Activated naive CD4-positive, alpha-beta T cell treated with anti-CD3 and anti-CD28 coated beads, Interleukin-2, amount 50 U/mL, for 24 hours (primary cell): ENCODE measurements around the gene NCKAP5.

Source experiments
- H3K27ac Mint-ChIP-seq: one replicate; pipeline ENCODE4 v1.8.0; 2021; ENCODE audit warnings: mild to moderate bottlenecking, mixed read lengths
- H3K27me3 Mint-ChIP-seq: one replicate; pipeline ENCODE4 v1.8.0; 2021; ENCODE audit warnings: mixed read lengths
- H3K36me3 Mint-ChIP-seq: one replicate; pipeline ENCODE4 v1.8.0; 2021; ENCODE audit warnings: mixed read lengths
- H3K4me1 Mint-ChIP-seq: one replicate; pipeline ENCODE4 v1.8.0; 2021; ENCODE audit warnings: mixed read lengths
- H3K4me3 Mint-ChIP-seq: one replicate; pipeline ENCODE4 v1.8.0; 2021; ENCODE audit warnings: mild to moderate bottlenecking, mixed read lengths
- H3K9me3 Mint-ChIP-seq: one replicate; pipeline ENCODE4 v1.8.0; 2021; ENCODE audit warnings: mixed read lengths

Gene NCKAP5

DNA sequence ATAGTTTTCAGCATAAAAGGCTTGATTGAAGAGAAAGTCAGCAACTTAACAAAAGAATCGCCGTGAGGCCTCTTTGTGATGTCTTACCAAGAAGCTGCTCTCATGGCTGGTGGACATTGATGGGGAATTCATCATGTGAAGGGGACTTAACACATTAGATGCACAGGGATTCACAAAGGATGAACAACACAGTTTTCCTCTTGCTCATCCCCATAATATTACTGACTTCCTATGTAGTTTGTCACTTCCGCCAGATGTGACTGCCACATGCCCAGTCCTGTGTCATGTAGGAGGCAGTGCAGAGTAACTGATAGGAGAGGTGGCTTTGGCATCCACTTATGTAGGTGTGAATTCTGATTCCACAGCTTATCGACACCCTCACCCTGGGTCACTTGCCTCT lies 665.6 kb downstream of the NCKAP5 start:
- H3K36me3 Mint-ChIP-seq, result no peaks in the 10 kb centered on the region
- H3K9me3 Mint-ChIP-seq, result peaks cover 21% of the 10 kb centered on the region
- no peaks in the 10 kb centered on the region for H3K4me1 Mint-ChIP-seq
- H3K27ac Mint-ChIP-seq, result no peak overlapping the region
- H3K4me3 Mint-ChIP-seq, result no peak overlapping the region
- H3K27me3 Mint-ChIP-seq, result no peaks in the 10 kb centered on the region

DNA sequence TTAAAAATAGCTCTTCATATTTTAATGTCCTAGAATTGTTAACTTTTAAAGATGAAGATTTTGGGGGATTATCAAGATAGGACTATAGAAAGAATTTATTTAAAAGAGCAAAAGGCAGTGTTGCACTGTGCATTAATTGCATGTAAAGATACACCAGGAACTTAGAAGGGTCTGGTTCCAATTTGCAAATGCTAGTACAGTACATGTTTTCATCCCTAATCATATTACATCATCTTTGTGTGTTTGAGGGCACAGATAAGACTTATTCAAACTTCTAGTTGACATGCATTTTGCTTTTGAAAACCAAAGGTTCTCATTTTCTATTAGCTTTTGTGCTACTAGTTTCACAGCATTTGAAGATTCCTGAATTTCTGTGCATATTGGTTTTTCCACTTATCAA lies 666.6 kb downstream of the NCKAP5 start:
- Mint-ChIP-seq H3K27ac (no peak overlapping the region), H3K9me3 (peaks cover 21% of the 10 kb centered on the region), H3K4me3 (no peak overlapping the region), H3K4me1 (no peaks in the 10 kb centered on the region), H3K36me3 (no peaks in the 10 kb centered on the region), H3K27me3 (no peaks in the 10 kb centered on the region)

DNA sequence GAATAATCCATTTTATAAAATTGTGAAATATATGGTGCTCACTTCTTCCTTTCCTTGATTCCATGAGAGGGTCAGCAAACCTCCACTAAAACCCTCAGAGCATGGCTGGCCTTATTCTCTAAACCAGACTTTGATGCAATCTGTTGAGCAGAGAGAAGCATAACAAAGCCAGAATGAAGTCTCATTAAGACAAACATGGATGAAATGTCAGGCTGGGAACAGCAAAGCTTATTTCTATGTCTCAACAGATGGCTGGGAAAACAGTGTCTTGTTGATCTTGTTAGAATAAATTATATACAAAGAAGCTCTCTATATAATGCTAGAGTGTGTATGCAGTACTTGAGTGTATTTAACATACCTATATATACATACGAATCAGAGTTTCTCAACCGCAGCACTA lies 671.2 kb downstream of the NCKAP5 start:
- Mint-ChIP-seq H3K4me1 (no peaks in the 10 kb centered on the region), H3K36me3 (no peaks in the 10 kb centered on the region), H3K27ac (no peak overlapping the region), H3K4me3 (no peak overlapping the region), H3K9me3 (peaks cover 9% of the 10 kb centered on the region), H3K27me3 (no peaks in the 10 kb centered on the region)

- Mint-ChIP-seq H3K4me3 (no peak overlapping the region), H3K4me1 (no peaks in the 10 kb centered on the region)
These were observed 672.2 kb downstream of the NCKAP5 start for GRCh38 chr2:132896073-132896472.

GRCh38 chr2:132891498-132891897 lies 676.8 kb downstream of the NCKAP5 start:
- H3K27me3 Mint-ChIP-seq, result no peaks in the 10 kb centered on the region
- H3K4me3 Mint-ChIP-seq, result no peak overlapping the region
- peaks cover 3% of the 10 kb centered on the region for H3K9me3 Mint-ChIP-seq

More at GRCh38 chr2:132896073-132896472, 672.2 kb downstream of the NCKAP5 start:
- Mint-ChIP-seq H3K9me3 (peaks cover 9% of the 10 kb centered on the region), H3K27me3 (no peaks in the 10 kb centered on the region), H3K27ac (no peak overlapping the region), H3K36me3 (no peaks in the 10 kb centered on the region)

GRCh38 chr2:132886574-132886973 lies 681.7 kb downstream of the NCKAP5 start:
- Mint-ChIP-seq H3K36me3 (no peaks in the 10 kb centered on the region), H3K27me3 (no peaks in the 10 kb centered on the region), H3K9me3 (peaks cover under 1% of the 10 kb centered on the region), H3K4me1 (no peaks in the 10 kb centered on the region), H3K27ac (no peak overlapping the region), H3K4me3 (no peak overlapping the region)

More at GRCh38 chr2:132891498-132891897, 676.8 kb downstream of the NCKAP5 start:
- no peaks in the 10 kb centered on the region for H3K4me1 Mint-ChIP-seq
- H3K36me3 Mint-ChIP-seq, result no peaks in the 10 kb centered on the region
- H3K27ac Mint-ChIP-seq, result no peak overlapping the region

GRCh38 chr2:132884705-132885104 lies 683.6 kb downstream of the NCKAP5 start:
- H3K4me1 Mint-ChIP-seq, result no peaks in the 10 kb centered on the region
- H3K27me3 Mint-ChIP-seq, result no peaks in the 10 kb centered on the region
- H3K9me3 Mint-ChIP-seq, result peaks cover 4% of the 10 kb centered on the region
- no peaks in the 10 kb centered on the region for H3K36me3 Mint-ChIP-seq
- no peak overlapping the region for H3K4me3 Mint-ChIP-seq
- no peak overlapping the region for H3K27ac Mint-ChIP-seq

DNA sequence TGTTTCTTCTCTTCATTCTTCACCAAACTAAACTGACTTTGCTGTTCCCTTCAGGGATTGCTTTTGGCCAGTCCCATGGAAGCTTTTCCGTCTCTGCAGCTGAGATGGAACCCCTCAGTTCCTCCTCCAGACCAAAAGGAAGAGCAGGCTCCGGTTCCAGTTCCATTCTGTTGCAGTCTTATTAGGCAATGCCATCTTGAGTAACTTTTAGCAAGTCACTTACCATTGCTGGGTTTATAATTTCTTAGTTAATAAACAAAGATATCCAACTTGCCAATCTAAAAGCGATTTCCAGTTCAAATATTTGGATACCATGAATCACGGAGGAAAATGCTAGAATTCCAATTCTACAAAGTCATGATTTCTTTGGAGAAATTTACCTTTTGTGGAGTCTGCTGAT lies 684.0 kb downstream of the NCKAP5 start:
- H3K36me3 Mint-ChIP-seq, result no peaks in the 10 kb centered on the region
- H3K4me1 Mint-ChIP-seq, result no peaks in the 10 kb centered on the region
- H3K9me3 Mint-ChIP-seq, result peaks cover 4% of the 10 kb centered on the region
- no peak overlapping the region for H3K27ac Mint-ChIP-seq
- no peak overlapping the region for H3K4me3 Mint-ChIP-seq
- no peaks in the 10 kb centered on the region for H3K27me3 Mint-ChIP-seq

- Mint-ChIP-seq H3K36me3 (no peaks in the 10 kb centered on the region), H3K4me3 (no peak overlapping the region), H3K9me3 (peaks cover 4% of the 10 kb centered on the region), H3K4me1 (no peaks in the 10 kb centered on the region), H3K27me3 (no peaks in the 10 kb centered on the region), H3K27ac (no peak overlapping the region)
These were observed 684.8 kb downstream of the NCKAP5 start for GRCh38 chr2:132883430-132883829.

- H3K27me3 Mint-ChIP-seq, result no peaks in the 10 kb centered on the region
- H3K27ac Mint-ChIP-seq, result no peak overlapping the region
- peaks cover 4% of the 10 kb centered on the region for H3K9me3 Mint-ChIP-seq
- no peaks in the 10 kb centered on the region for H3K36me3 Mint-ChIP-seq
- no peaks in the 10 kb centered on the region for H3K4me1 Mint-ChIP-seq
- H3K4me3 Mint-ChIP-seq, result no peak overlapping the region
These were observed 686.7 kb downstream of the NCKAP5 start for GRCh38 chr2:132881546-132881945.

DNA sequence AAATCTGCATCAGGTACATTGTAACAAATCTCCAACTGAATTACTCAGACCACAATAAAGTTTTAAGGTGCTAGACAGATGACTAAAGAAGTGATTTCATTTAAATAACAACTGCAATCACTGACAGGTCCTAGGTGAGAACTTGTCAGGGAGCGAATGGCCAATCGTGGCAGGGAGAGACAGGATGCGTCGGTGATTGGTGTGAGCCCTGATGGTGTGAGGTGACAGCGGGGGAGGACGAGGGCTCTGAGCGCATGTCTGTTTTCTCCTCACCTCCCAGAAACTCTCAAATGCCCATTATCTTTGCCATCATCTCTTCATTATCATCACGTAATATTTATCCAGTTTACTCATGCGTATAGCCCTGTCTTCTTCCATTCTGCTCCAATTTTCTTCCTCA lies 690.3 kb downstream of the NCKAP5 start:
- Mint-ChIP-seq H3K9me3 (peaks cover 4% of the 10 kb centered on the region), H3K36me3 (no peaks in the 10 kb centered on the region), H3K27ac (no peak overlapping the region), H3K4me3 (no peak overlapping the region), H3K4me1 (no peaks in the 10 kb centered on the region), H3K27me3 (peaks cover 1% of the 10 kb centered on the region)

DNA sequence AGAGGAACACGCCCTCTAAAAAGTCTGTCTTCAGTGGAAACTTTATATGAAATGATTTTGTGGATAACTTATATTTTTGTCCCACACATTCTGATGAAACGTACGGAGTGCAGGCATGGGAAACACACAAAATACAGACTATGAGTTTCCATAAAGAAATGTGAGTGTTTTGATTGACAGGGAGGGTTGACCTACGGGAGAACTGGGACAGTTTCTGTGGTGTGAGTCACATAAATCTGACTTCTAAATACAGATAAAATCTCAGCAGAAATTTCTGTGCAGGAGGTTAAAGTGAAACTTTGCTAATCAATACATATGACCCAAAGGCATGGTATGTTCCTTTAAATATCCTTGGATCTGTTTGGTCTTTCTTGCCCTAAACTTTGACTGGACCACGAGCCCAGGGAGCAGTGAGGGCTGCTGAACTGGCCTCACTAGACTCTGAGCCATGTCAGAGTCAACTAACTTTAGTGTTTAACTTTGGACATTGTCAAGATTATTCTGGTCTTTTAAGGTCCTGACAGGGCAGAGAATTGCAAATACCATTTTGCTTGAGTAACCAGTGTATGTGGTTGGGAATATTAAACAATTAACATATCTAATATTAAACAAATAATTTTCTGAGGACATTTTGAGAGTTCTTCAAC lies 691.4 kb downstream of the NCKAP5 start:
- Mint-ChIP-seq H3K4me3 (no peak overlapping the region), H3K27ac (no peak overlapping the region), H3K36me3 (no peaks in the 10 kb centered on the region), H3K4me1 (no peaks in the 10 kb centered on the region), H3K27me3 (peaks cover 1% of the 10 kb centered on the region), H3K9me3 (peaks cover 4% of the 10 kb centered on the region)

- Mint-ChIP-seq H3K4me1 (no peaks in the 10 kb centered on the region), H3K27me3 (peaks cover 1% of the 10 kb centered on the region), H3K36me3 (no peaks in the 10 kb centered on the region), H3K4me3 (no peak overlapping the region), H3K27ac (no peak overlapping the region), H3K9me3 (no peaks in the 10 kb centered on the region)
These were observed 693.1 kb downstream of the NCKAP5 start for GRCh38 chr2:132875193-132875592.

DNA sequence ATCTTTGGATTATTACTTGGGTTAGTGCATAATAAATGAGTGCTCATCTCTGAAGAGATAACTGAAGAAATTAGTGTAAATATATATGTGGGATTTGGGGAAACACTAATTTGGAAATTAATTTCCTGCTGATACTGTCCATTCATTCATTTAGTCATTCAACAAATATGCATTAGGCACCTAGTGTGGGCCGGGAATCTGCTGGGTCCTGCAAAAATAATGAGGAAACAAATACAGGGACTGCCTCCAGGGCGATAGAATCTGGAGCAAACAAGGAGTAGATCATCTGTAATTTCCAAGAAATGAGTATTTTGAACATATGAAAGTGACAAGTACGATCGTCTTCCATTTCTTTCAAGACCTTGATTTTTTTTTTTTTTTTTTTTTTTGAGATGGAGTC lies 694.5 kb downstream of the NCKAP5 start:
- Mint-ChIP-seq H3K27me3 (peaks cover 1% of the 10 kb centered on the region), H3K4me1 (no peaks in the 10 kb centered on the region), H3K36me3 (no peaks in the 10 kb centered on the region), H3K4me3 (no peak overlapping the region), H3K27ac (no peak overlapping the region), H3K9me3 (no peaks in the 10 kb centered on the region)

- H3K9me3 Mint-ChIP-seq, result no peaks in the 10 kb centered on the region
- H3K4me1 Mint-ChIP-seq, result no peaks in the 10 kb centered on the region
- H3K4me3 Mint-ChIP-seq, result no peak overlapping the region
- H3K27me3 Mint-ChIP-seq, result peaks cover 1% of the 10 kb centered on the region
- no peaks in the 10 kb centered on the region for H3K36me3 Mint-ChIP-seq
- no peak overlapping the region for H3K27ac Mint-ChIP-seq
These were observed 696.4 kb downstream of the NCKAP5 start for GRCh38 chr2:132871831-132872230.

DNA sequence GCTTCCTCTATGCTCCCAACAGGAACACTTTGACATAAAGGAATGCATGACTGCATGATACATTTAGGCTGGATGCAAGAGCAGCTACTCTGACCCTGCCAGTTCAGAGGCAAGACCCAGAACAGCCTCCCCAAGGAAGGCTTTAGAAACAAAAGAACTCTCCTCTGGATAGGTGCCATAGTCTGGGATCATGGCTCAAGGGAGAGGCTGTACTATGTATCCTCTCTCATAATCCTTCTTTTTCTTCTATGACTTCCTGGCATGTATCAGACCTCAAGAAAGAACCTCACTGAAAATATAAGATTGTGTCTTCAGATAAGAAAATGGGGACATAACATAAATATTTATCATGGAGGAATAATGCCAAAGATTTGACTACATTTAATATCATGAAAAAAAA lies 704.3 kb downstream of the NCKAP5 start:
- no peaks in the 10 kb centered on the region for H3K27me3 Mint-ChIP-seq
- H3K4me1 Mint-ChIP-seq, result no peaks in the 10 kb centered on the region
- H3K27ac Mint-ChIP-seq, result no peak overlapping the region
- H3K9me3 Mint-ChIP-seq, result no peaks in the 10 kb centered on the region
- no peak overlapping the region for H3K4me3 Mint-ChIP-seq
- H3K36me3 Mint-ChIP-seq, result no peaks in the 10 kb centered on the region

- H3K4me1 Mint-ChIP-seq, result no peaks in the 10 kb centered on the region
- H3K36me3 Mint-ChIP-seq, result no peaks in the 10 kb centered on the region
- H3K4me3 Mint-ChIP-seq, result no peak overlapping the region
- H3K27me3 Mint-ChIP-seq, result no peaks in the 10 kb centered on the region
- H3K27ac Mint-ChIP-seq, result no peak overlapping the region
- no peaks in the 10 kb centered on the region for H3K9me3 Mint-ChIP-seq
These were observed 708.0 kb downstream of the NCKAP5 start for GRCh38 chr2:132860220-132860619.
